Regular cardiac myocyte (primary cell): ENCODE measurements around the gene CLPTM1L. TPM values are rescaled to one million over a fixed set of nuclear protein-coding genes. Genes with fewer than 3 reads are reported as not detected.

Source experiments
- total RNA-seq: library from RNA; depleted of rRNA; stranded (reverse); fragments of >200 nt; gene quantifications from 2 replicates; pipeline ENCODE4 v1.2.3, GENCODE V29; 2014

The CLPTM1L gene, protein sequence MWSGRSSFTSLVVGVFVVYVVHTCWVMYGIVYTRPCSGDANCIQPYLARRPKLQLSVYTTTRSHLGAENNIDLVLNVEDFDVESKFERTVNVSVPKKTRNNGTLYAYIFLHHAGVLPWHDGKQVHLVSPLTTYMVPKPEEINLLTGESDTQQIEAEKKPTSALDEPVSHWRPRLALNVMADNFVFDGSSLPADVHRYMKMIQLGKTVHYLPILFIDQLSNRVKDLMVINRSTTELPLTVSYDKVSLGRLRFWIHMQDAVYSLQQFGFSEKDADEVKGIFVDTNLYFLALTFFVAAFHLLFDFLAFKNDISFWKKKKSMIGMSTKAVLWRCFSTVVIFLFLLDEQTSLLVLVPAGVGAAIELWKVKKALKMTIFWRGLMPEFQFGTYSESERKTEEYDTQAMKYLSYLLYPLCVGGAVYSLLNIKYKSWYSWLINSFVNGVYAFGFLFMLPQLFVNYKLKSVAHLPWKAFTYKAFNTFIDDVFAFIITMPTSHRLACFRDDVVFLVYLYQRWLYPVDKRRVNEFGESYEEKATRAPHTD
- total RNA-seq = 300 and 367 TPM in 2 replicates

DNA sequence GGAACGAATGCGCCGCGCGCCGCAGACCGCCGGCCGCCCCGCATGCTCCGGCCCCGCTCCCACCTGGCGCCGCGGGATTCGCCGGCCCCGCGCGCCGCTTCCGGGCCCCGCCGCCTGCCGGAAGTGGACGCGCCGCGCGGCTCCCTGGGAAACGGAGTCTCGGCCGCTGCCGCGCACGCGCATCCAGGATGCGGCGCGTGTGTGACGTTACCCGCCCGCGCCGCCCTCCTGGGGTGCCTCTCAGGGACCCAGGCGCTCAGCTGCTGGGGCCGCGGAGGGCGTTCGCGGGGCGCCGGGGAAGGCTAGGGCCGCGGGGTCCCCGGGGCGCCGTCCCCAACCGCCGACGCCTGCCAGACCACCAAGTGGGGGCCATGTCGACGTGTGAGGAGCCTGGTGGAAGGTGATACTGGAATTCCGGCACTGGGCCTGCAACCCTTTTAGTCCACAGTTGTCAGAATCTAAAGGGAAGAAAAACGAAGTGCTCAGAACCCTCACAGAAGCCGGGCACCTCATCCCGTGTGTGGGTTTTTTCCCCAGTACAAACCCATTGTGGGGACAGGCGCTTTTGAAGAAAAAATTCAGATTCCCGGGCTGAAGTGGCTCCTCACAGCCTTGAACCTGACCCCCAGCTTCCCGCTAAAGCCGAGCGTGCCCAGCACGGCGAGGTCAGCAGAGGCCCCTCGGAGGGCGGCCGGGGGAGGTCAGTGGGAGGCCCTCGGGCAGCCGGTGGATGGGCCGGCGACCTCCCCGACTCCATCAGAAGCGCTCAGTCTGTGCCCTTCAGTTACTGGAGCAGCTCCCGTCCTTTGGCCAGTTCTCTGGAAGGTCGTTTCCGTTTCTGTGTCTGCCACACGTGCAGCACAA lies at the start of gene CLPTM1L:
TSS of gene CLPTM1L (minus strand) at position 125 of the 864 bp plus-strand sequence. CDS start 258 bp downstream, outside the sequence.

DNA sequence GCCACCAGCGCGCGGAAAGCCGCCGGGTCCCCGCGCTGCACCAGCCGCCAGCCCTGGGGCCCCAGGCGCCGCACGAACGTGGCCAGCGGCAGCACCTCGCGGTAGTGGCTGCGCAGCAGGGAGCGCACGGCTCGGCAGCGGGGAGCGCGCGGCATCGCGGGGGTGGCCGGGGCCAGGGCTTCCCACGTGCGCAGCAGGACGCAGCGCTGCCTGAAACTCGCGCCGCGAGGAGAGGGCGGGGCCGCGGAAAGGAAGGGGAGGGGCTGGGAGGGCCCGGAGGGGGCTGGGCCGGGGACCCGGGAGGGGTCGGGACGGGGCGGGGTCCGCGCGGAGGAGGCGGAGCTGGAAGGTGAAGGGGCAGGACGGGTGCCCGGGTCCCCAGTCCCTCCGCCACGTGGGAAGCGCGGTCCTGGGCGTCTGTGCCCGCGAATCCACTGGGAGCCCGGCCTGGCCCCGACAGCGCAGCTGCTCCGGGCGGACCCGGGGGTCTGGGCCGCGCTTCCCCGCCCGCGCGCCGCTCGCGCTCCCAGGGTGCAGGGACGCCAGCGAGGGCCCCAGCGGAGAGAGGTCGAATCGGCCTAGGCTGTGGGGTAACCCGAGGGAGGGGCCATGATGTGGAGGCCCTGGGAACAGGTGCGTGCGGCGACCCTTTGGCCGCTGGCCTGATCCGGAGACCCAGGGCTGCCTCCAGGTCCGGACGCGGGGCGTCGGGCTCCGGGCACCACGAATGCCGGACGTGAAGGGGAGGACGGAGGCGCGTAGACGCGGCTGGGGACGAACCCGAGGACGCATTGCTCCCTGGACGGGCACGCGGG lies 49.9 kb downstream of the CLPTM1L start, which contains the start of gene TERT:
TSS of gene TERT (minus strand) at position 234 of the 815 bp plus-strand sequence. CDS start at position 155, 79 bp downstream.

Other genes starting within 250 kb of the CLPTM1L start
- 11.5 and 19.4 TPM in 2 replicates for gene SLC12A7, start 233.0 kb downstream of the CLPTM1L start, total RNA-seq
- not detected in 2 replicates for gene SLC6A19, start 143.5 kb downstream of the CLPTM1L start, total RNA-seq
- gene SLC6A18, start 119.7 kb downstream of the CLPTM1L start, total RNA-seq = not detected in 2 replicates
- gene TERT, start 50.0 kb downstream of the CLPTM1L start, total RNA-seq = not detected in 2 replicates
- not detected in 2 replicates for gene SLC6A3, start 100.3 kb upstream of the CLPTM1L start, total RNA-seq
- gene LPCAT1, start 178.9 kb upstream of the CLPTM1L start, total RNA-seq = 53.3 and 82.4 TPM in 2 replicates